GM12878 (cell line): ENCODE results near the gene NCF4. TPM values are rescaled to one million over a fixed set of nuclear protein-coding genes. Genes with fewer than 3 reads are reported as not detected.

Source experiments
- ATAC-seq: fragments of 200-7000 bp; cut with Tn5 transposase; 3 replicates; pipeline ENCODE4 v1.9.1; 2020; ENCODE audit warnings: mild to moderate bottlenecking, moderate library complexity
- BruUV-seq: library from RNA; stranded (reverse); fragments of 400-500 nt; replicated peaks from 2 replicates; lab custom pipeline; 2021; lab: Mats Ljungman, UMichigan
- CTCF ChIA-PET: fragments of 300-600 bp; sonication (Branson Sonifier 250); formaldehyde crosslinking; extraction: SDS; loops from one replicate; lab custom pipeline; 2021; ENCODE audit warnings: inconsistent platforms; lab: Yijun Ruan, JAX
- POLR2A ChIA-PET: fragments of 350-600 bp; formaldehyde crosslinking; extraction: SDS; loops from one replicate; lab custom pipeline; 2021; ENCODE audit warnings: inconsistent platforms; lab: Charles Lee
- RAD21 ChIA-PET: fragments of 300-600 bp; sonication (Branson Sonifier 250); formaldehyde crosslinking; loops from one replicate; lab custom pipeline; 2023; ENCODE audit warnings: antibody characterized with exemption; ENCODE audit not compliant: unreplicated experiment; lab: Charles Lee
- SMC1A ChIA-PET: fragments of 300-600 bp; sonication (Branson Sonifier 250); formaldehyde crosslinking; loops from one replicate; lab custom pipeline; 2023; ENCODE audit not compliant: unreplicated experiment, uncharacterized antibody; lab: Charles Lee
- DNase-seq: peaks from one replicate; pipeline ENCODE4 v3.0.0-alpha.2; 2011; ENCODE audit warnings: low read depth, low spot score
- FAIRE-seq: peaks from 3 replicates; lab custom pipeline; 2011; peaks lifted over from hg19 to GRCh38; lab: Jason Lieb, UNC
- H2AFZ ChIP-seq: 2 replicates; pipeline ENCODE4 v1.6.0; 2011; ENCODE audit warnings: low read depth, low read length, control low read depth; ENCODE audit not compliant: control insufficient read depth
- H3K27ac ChIP-seq: 2 replicates; pipeline ENCODE4 v1.5.1; 2011; ENCODE audit warnings: control low read depth; ENCODE audit not compliant: control insufficient read depth, insufficient read depth
- H3K27me3 ChIP-seq, 2 experiments: replicated peaks in 1 of 2; 2 replicates each; pipeline versions ENCODE4 v1.6.0 to v1.6.1; 2011; ENCODE audit warnings: low read length in 1 of 2; ENCODE audit not compliant: control insufficient read depth in 2 of 2, insufficient read depth in 2 of 2
- H3K36me3 ChIP-seq, 2 experiments: 2 replicates each; pipeline ENCODE4 v1.5.1; 2011; ENCODE audit warnings: low read length in 1 of 2; ENCODE audit not compliant: control insufficient read depth in 2 of 2, insufficient read depth in 2 of 2
- H3K4me1 ChIP-seq: 2 replicates; pipeline ENCODE4 v1.6.1; 2011; ENCODE audit warnings: mild to moderate bottlenecking, low read length, moderate library complexity, mixed read lengths; ENCODE audit not compliant: control insufficient read depth, insufficient read depth
- H3K4me2 ChIP-seq: 2 replicates; pipeline ENCODE4 v1.6.0; 2011; ENCODE audit warnings: control low read depth; ENCODE audit not compliant: control insufficient read depth, insufficient read depth
- H3K4me3 ChIP-seq: fragments of 200-600 bp; sonication (generic); 2 replicates; pipeline ENCODE4 v1.5.1; 2016
- H3K79me2 ChIP-seq: 2 replicates; pipeline ENCODE4 v1.6.0; 2011; ENCODE audit warnings: low read length; ENCODE audit not compliant: control insufficient read depth, insufficient read depth
- H3K9ac ChIP-seq: 2 replicates; pipeline ENCODE4 v1.8.0; 2011; ENCODE audit warnings: low read length, control low read depth, mixed read lengths; ENCODE audit not compliant: control insufficient read depth, insufficient read depth
- H3K9me3 ChIP-seq: replicated peaks from 3 replicates; pipeline ENCODE4 v1.5.1; 2011; ENCODE audit warnings: mild to moderate bottlenecking, low read length; ENCODE audit not compliant: control insufficient read depth, insufficient read depth
- H4K20me1 ChIP-seq: 2 replicates; pipeline ENCODE4 v1.6.0; 2011; ENCODE audit not compliant: control insufficient read depth, insufficient read depth
- MTA3 ChIP-seq: IDR thresholded peaks from 2 replicates; pipeline ENCODE4 v1.6.1; 2012; ENCODE audit warnings: low read length, inconsistent platforms, borderline replicate concordance
- MYC ChIP-seq: IDR thresholded peaks from 2 replicates; pipeline ENCODE4 v1.6.1; 2011; ENCODE audit warnings: mild to moderate bottlenecking, low read length, moderate library complexity, inconsistent platforms; ENCODE audit not compliant: insufficient read depth, insufficient replicate concordance, insufficient read length, severe bottlenecking
- NFYB ChIP-seq: IDR thresholded peaks from 2 replicates; pipeline ENCODE4 v1.6.1; 2011; ENCODE audit warnings: low read depth, mild to moderate bottlenecking, low read length, improper control_type of control experiment, moderate library complexity; ENCODE audit not compliant: insufficient read depth
- PBX3 ChIP-seq: IDR thresholded peaks from 2 replicates; pipeline ENCODE4 v1.6.1; 2011; ENCODE audit warnings: mild to moderate bottlenecking, low read depth, low read length, moderate library complexity; ENCODE audit not compliant: insufficient replicate concordance
- RFX5 ChIP-seq: IDR thresholded peaks from 2 replicates; pipeline ENCODE4 v1.6.1; 2011; ENCODE audit warnings: low read depth, low read length, improper control_type of control experiment
- SMARCA5 ChIP-seq: fragments of 450-650 bp; IDR thresholded peaks from 2 replicates; pipeline ENCODE4 v1.6.1; 2017; ENCODE audit warnings: mild to moderate bottlenecking
- SRF ChIP-seq, 2 experiments: IDR thresholded peaks; 2 replicates each; pipeline ENCODE4 v1.6.1; 2011; ENCODE audit warnings: low read depth in 2 of 2, low read length in 2 of 2, mild to moderate bottlenecking in 1 of 2, moderate library complexity in 1 of 2
- WGBS: methylation state at CpG from one replicate; pipeline ENCODE4 v1.1.6; 2016; ENCODE audit warnings: low lambda C conversion rate; ENCODE audit not compliant: insufficient replicate concordance, insufficient coverage; ENCODE audit errors: missing lambda C conversion rate; 5-methylcytosine and 5-hydroxymethylcytosine counted together
- in situ Hi-C: fragments of 300-500 bp; cut with MboI; formaldehyde crosslinking; loops from 9 replicates; pipeline ENCODE4 v1.14.3; 2018; ENCODE audit warnings: mixed read lengths
- intact Hi-C: fragments of 100-400 bp; cut with micrococcal nuclease; formaldehyde crosslinking; loops from one replicate; pipeline ENCODE4 v1.14.2; 2022; ENCODE audit not compliant: unreplicated experiment
- polyA plus RNA-seq, 11 experiments: library from polyadenylated mRNA; depleted of rRNA in 4 of 11; unstranded in 6 of 11; stranded (reverse) in 5 of 11; fragments of >200 nt; fragmentation: Nextera tagmentation in 4 of 11; fragmentation: Illumina TruSeq in 1 of 11; extraction: Ambion mirVana in 4 of 11; extraction: Trizol in 1 of 11; gene quantifications; 1 replicate in 1 of 11; 2 replicates in 10 of 11; pipeline versions ENCODE4 v1.2.1 to v1.2.3, GENCODE V29; 2011 to 2016; ENCODE audit warnings: inconsistent platforms in 2 of 11, missing spikeins in 2 of 11, low read depth in 1 of 11
- total RNA-seq, 4 experiments: library from RNA; depleted of rRNA in 3 of 4; stranded (reverse); fragments of >200 nt in 3 of 4; fragmentation: Illumina TruSeq in 1 of 4; extraction: Trizol in 1 of 4; gene quantifications; 2 replicates each; pipeline versions ENCODE4 v1.2.1 to v1.2.3, GENCODE V29; 2013 to 2021
- TF ChIP-seq, protein P1 (sequence below): fragments of 450-650 bp; IDR thresholded peaks from 2 replicates; pipeline ENCODE4 v1.6.1; 2017; ENCODE audit warnings: mild to moderate bottlenecking, moderate library complexity
- TF ChIP-seq, protein P2 (sequence below): IDR thresholded peaks from 2 replicates; pipeline ENCODE4 v1.6.1; 2012; ENCODE audit warnings: improper control_type of control experiment, low read depth, low read length; ENCODE audit not compliant: insufficient replicate concordance
- TF ChIP-seq, protein P3 (sequence below), 3 experiments: IDR thresholded peaks in 2 of 3; conservative IDR thresholded peaks in 1 of 3; 2 replicates each; pipeline ENCODE4 v1.5.1; 2011; ENCODE audit warnings: low read depth in 3 of 3, low read length in 3 of 3, mild to moderate bottlenecking in 3 of 3, control low read depth in 2 of 3, moderate library complexity in 2 of 3, inconsistent platforms in 1 of 3, mixed read lengths in 1 of 3; ENCODE audit not compliant: control insufficient read depth in 2 of 3, insufficient read depth in 1 of 3; ENCODE audit errors: extremely low read depth in 1 of 3

The NCF4 gene
- total and polyA plus RNA-seq, 10 of the 15 experiments (the other 5 are each of a cell fraction or from before 2014, with no cell fraction given), result 22.9 to 136 (median 72.5) TPM

DNA sequence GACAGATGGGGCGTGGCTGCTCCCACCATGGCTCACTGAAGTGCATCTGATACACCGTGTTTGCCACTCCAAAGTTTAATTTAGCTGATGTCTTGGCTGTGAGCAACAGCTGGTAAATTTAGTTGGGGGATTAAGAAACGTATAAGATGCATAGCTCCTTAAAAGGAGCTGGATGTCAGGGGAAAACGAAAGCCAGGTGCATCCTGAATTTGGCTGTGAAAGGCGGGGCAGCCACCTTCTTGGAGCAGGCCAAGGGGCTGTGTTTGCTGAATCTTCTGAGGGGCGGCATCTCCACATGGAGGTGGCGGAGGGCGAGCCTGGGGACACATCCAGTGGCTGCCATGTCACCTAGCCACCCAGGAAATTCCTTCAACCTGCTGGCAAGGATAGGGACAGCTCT, 20.7 kb upstream of the NCF4 start:
- SMC1A ChIA-PET, result no interaction called here
- H2AFZ ChIP-seq, result no peak overlapping the region
- no peak for DNase-seq
- no peaks in the 10 kb centered on the region for H3K36me3 ChIP-seq
- H4K20me1 ChIP-seq, result no peaks in the 10 kb centered on the region
- RAD21 ChIA-PET, result no interaction called here
- H3K9ac ChIP-seq, result no peak overlapping the region
- WGBS, result 9% methylated on average over 8 of the region's 8 CpGs
- no peaks in the 10 kb centered on the region for H3K79me2 ChIP-seq
- no peak overlapping the region for H3K4me3 ChIP-seq
- TF ChIP-seq RFX5 (no peak), PBX3 (no peak), SRF (IDR thresholded peaks at IDR 0.05; ENCODE audit: low read depth in 2 of 2, low read length in 2 of 2) (no peak), MYC (no peak), SMARCA5 (no peak), NFYB (no peak), MTA3 (no peak)
- TF ChIP-seq, protein P1, sequence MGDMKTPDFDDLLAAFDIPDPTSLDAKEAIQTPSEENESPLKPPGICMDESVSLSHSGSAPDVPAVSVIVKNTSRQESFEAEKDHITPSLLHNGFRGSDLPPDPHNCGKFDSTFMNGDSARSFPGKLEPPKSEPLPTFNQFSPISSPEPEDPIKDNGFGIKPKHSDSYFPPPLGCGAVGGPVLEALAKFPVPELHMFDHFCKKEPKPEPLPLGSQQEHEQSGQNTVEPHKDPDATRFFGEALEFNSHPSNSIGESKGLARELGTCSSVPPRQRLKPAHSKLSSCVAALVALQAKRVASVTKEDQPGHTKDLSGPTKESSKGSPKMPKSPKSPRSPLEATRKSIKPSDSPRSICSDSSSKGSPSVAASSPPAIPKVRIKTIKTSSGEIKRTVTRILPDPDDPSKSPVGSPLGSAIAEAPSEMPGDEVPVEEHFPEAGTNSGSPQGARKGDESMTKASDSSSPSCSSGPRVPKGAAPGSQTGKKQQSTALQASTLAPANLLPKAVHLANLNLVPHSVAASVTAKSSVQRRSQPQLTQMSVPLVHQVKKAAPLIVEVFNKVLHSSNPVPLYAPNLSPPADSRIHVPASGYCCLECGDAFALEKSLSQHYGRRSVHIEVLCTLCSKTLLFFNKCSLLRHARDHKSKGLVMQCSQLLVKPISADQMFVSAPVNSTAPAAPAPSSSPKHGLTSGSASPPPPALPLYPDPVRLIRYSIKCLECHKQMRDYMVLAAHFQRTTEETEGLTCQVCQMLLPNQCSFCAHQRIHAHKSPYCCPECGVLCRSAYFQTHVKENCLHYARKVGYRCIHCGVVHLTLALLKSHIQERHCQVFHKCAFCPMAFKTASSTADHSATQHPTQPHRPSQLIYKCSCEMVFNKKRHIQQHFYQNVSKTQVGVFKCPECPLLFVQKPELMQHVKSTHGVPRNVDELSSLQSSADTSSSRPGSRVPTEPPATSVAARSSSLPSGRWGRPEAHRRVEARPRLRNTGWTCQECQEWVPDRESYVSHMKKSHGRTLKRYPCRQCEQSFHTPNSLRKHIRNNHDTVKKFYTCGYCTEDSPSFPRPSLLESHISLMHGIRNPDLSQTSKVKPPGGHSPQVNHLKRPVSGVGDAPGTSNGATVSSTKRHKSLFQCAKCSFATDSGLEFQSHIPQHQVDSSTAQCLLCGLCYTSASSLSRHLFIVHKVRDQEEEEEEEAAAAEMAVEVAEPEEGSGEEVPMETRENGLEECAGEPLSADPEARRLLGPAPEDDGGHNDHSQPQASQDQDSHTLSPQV, result no peak
- TF ChIP-seq, protein P2, sequence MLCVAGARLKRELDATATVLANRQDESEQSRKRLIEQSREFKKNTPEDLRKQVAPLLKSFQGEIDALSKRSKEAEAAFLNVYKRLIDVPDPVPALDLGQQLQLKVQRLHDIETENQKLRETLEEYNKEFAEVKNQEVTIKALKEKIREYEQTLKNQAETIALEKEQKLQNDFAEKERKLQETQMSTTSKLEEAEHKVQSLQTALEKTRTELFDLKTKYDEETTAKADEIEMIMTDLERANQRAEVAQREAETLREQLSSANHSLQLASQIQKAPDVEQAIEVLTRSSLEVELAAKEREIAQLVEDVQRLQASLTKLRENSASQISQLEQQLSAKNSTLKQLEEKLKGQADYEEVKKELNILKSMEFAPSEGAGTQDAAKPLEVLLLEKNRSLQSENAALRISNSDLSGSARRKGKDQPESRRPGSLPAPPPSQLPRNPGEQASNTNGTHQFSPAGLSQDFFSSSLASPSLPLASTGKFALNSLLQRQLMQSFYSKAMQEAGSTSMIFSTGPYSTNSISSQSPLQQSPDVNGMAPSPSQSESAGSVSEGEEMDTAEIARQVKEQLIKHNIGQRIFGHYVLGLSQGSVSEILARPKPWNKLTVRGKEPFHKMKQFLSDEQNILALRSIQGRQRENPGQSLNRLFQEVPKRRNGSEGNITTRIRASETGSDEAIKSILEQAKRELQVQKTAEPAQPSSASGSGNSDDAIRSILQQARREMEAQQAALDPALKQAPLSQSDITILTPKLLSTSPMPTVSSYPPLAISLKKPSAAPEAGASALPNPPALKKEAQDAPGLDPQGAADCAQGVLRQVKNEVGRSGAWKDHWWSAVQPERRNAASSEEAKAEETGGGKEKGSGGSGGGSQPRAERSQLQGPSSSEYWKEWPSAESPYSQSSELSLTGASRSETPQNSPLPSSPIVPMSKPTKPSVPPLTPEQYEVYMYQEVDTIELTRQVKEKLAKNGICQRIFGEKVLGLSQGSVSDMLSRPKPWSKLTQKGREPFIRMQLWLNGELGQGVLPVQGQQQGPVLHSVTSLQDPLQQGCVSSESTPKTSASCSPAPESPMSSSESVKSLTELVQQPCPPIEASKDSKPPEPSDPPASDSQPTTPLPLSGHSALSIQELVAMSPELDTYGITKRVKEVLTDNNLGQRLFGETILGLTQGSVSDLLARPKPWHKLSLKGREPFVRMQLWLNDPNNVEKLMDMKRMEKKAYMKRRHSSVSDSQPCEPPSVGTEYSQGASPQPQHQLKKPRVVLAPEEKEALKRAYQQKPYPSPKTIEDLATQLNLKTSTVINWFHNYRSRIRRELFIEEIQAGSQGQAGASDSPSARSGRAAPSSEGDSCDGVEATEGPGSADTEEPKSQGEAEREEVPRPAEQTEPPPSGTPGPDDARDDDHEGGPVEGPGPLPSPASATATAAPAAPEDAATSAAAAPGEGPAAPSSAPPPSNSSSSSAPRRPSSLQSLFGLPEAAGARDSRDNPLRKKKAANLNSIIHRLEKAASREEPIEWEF, result no peak
- TF ChIP-seq, protein P3, sequence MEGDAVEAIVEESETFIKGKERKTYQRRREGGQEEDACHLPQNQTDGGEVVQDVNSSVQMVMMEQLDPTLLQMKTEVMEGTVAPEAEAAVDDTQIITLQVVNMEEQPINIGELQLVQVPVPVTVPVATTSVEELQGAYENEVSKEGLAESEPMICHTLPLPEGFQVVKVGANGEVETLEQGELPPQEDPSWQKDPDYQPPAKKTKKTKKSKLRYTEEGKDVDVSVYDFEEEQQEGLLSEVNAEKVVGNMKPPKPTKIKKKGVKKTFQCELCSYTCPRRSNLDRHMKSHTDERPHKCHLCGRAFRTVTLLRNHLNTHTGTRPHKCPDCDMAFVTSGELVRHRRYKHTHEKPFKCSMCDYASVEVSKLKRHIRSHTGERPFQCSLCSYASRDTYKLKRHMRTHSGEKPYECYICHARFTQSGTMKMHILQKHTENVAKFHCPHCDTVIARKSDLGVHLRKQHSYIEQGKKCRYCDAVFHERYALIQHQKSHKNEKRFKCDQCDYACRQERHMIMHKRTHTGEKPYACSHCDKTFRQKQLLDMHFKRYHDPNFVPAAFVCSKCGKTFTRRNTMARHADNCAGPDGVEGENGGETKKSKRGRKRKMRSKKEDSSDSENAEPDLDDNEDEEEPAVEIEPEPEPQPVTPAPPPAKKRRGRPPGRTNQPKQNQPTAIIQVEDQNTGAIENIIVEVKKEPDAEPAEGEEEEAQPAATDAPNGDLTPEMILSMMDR (IDR thresholded peaks at IDR 0.05 in 2 of 3, conservative IDR thresholded peaks at IDR 0.05 in 1 of 3; ENCODE audit: control insufficient read depth in 2 of 3, extremely low read depth in 1 of 3, insufficient read depth in 1 of 3, low read depth in 3 of 3, low read length in 3 of 3), result no peak
- no peak for ATAC-seq
- H3K4me2 ChIP-seq, result no peak overlapping the region
- FAIRE-seq, result no peak
- POLR2A ChIA-PET, result interaction anchor here (0.5 to 1.0 kb wide), 2 partner anchors 97 to 768 kb away, joined by 3 read pairs; partner anchors contain the start of gene GGA1
- no peak overlapping the region for H3K27ac ChIP-seq
- CTCF ChIA-PET, result interaction anchor here (1.5 to 3.1 kb wide), 2 partner anchors 13 to 16 kb away, joined by 4 to 16 read pairs; no protein-coding TSS in a partner anchor
- H3K4me1 ChIP-seq, result no peaks in the 10 kb centered on the region; the same call in 1 of the 2 replicates
- no TSS peak for BruUV-seq
- intact Hi-C loops, result no loop called here
- in situ Hi-C loops, result no loop called here
- H3K27me3 ChIP-seq, result peaks cover 0 to 3% of the 10 kb centered on the region in 2 experiments; a peak in 1 of 4 replicates
- peaks cover 7% of the 10 kb centered on the region; the same call in 2 of the 3 replicates for H3K9me3 ChIP-seq
